HepG2 (cell line): ENCODE data around the gene LMAN2. TPM values are rescaled to one million over a fixed set of nuclear protein-coding genes. Genes with fewer than 3 reads are reported as not detected.

ENCODE experiments used
- CBX5 ChIP-seq: sonication (generic); formaldehyde crosslinking; IDR thresholded peaks from 2 replicates; pipeline ENCODE4 v1.4.0; 2020; ENCODE audit warnings: missing genetic modification reagents, borderline replicate concordance
- MBNL3 ChIP-seq: fragments of 250-450 bp; sonication (Bioruptor Pico); conservative IDR thresholded peaks from 2 replicates; pipeline ENCODE4 v1.8.0; 2022; ENCODE audit warnings: mild to moderate bottlenecking, inconsistent platforms
- NBN ChIP-seq: fragments of 450-650 bp; conservative IDR thresholded peaks from 2 replicates; pipeline ENCODE4 v1.6.1; 2017
- NFE2L2 ChIP-seq: fragments of 150-350 bp; IDR thresholded peaks from 2 replicates; pipeline ENCODE4 v1.6.1; 2014; ENCODE audit warnings: low read length
- NRL ChIP-seq: sonication (generic); formaldehyde crosslinking; IDR thresholded peaks from 2 replicates; pipeline ENCODE4 v1.5.0; 2020; ENCODE audit warnings: missing genetic modification reagents, mild to moderate bottlenecking, moderate library complexity, borderline replicate concordance
- PAF1 ChIP-seq: IDR thresholded peaks from 2 replicates; pipeline ENCODE4 v1.6.1; 2016; ENCODE audit warnings: missing genetic modification reagents, missing compliant biosample characterization
- RCOR2 ChIP-seq: IDR thresholded peaks from 2 replicates; pipeline ENCODE4 v1.6.1; 2016; ENCODE audit warnings: missing biosample characterization, missing genetic modification reagents
- SRSF1 ChIP-seq: fragments of 200-400 bp; formaldehyde crosslinking; optimal IDR thresholded peaks from 2 replicates; pipeline ENCODE3; 2017; ENCODE audit warnings: mild to moderate bottlenecking, low read depth, low read length, moderate library complexity
- TCF7 ChIP-seq: sonication (generic); IDR thresholded peaks from 2 replicates; pipeline ENCODE4 v1.6.1; 2016; ENCODE audit warnings: antibody characterized with exemption, low read depth
- ZNF101 ChIP-seq: sonication (generic); formaldehyde crosslinking; IDR thresholded peaks from 2 replicates; pipeline ENCODE4 v1.4.0; 2020; ENCODE audit warnings: mild to moderate bottlenecking, low read depth, missing genetic modification reagents, borderline replicate concordance
- ZNF207 ChIP-seq: fragments of 450-650 bp; IDR thresholded peaks from 2 replicates; pipeline ENCODE4 v1.6.1; 2016; ENCODE audit warnings: antibody characterized with exemption, borderline replicate concordance
- ZNF552 ChIP-seq: sonication (generic); formaldehyde crosslinking; IDR thresholded peaks from 2 replicates; pipeline ENCODE4 v1.9.0; 2022; ENCODE audit warnings: missing genetic modification reagents, mild to moderate bottlenecking, borderline replicate concordance
- ZNF672 ChIP-seq: sonication (generic); formaldehyde crosslinking; IDR thresholded peaks from 2 replicates; pipeline ENCODE4 v1.8.1; 2022; ENCODE audit warnings: missing genetic modification reagents
- ZZZ3 ChIP-seq: sonication (generic); formaldehyde crosslinking; IDR thresholded peaks from 2 replicates; pipeline ENCODE4 v1.4.0; 2020; ENCODE audit warnings: missing genetic modification reagents, mild to moderate bottlenecking, borderline replicate concordance
- polyA plus RNA-seq, 8 experiments: library from polyadenylated mRNA; depleted of rRNA in 3 of 8; stranded (reverse) in 7 of 8; unstranded in 1 of 8; fragments of >200 nt; fragmentation: Illumina TruSeq in 4 of 8; extraction: Trizol in 4 of 8; gene quantifications; 2 replicates each; pipeline versions ENCODE4 v1.2.1 to v1.2.3, GENCODE V29; 2011 to 2016; ENCODE audit warnings: low read depth in 4 of 8, missing spikeins in 1 of 8, mixed read lengths in 1 of 8; ENCODE audit not compliant: insufficient read depth in 1 of 8
- total RNA-seq, 5 experiments: library from RNA; depleted of rRNA; stranded (reverse); fragments of >200 nt; fragmentation: Illumina TruSeq; extraction: Trizol; gene quantifications; 2 replicates each; pipeline ENCODE4 v1.2.3, GENCODE V29; 2016; ENCODE audit warnings: low read depth in 1 of 5
- TF ChIP-seq, protein P1 (sequence below): sonication (generic); formaldehyde crosslinking; IDR thresholded peaks from 2 replicates; pipeline ENCODE4 v1.5.0; 2020; ENCODE audit warnings: missing genetic modification reagents
- TF ChIP-seq, protein P2 (sequence below): sonication (generic); formaldehyde crosslinking; IDR thresholded peaks from 2 replicates; pipeline ENCODE4; 2020; ENCODE audit warnings: missing genetic modification reagents, mild to moderate bottlenecking, borderline replicate concordance
- TF ChIP-seq, protein P3 (sequence below): IDR thresholded peaks from 2 replicates; pipeline ENCODE4 v1.6.1; 2016; ENCODE audit warnings: low read depth, missing genetic modification reagents, missing compliant biosample characterization
- TF ChIP-seq, protein P4 (sequence below): sonication (generic); formaldehyde crosslinking; IDR thresholded peaks from 2 replicates; pipeline ENCODE4 v1.8.1; 2023; ENCODE audit warnings: missing genetic modification reagents, inconsistent platforms, borderline replicate concordance
- TF ChIP-seq, protein P5 (sequence below): sonication (generic); formaldehyde crosslinking; IDR thresholded peaks from 2 replicates; pipeline ENCODE4 v1.8.0; 2022; ENCODE audit warnings: mild to moderate bottlenecking, missing genetic modification reagents, moderate library complexity

The LMAN2 gene
- total and polyA plus RNA-seq, 2 of the 13 experiments (the other 11 are each of a cell fraction or from before 2014, with no cell fraction given) = 191 to 197 TPM

DNA sequence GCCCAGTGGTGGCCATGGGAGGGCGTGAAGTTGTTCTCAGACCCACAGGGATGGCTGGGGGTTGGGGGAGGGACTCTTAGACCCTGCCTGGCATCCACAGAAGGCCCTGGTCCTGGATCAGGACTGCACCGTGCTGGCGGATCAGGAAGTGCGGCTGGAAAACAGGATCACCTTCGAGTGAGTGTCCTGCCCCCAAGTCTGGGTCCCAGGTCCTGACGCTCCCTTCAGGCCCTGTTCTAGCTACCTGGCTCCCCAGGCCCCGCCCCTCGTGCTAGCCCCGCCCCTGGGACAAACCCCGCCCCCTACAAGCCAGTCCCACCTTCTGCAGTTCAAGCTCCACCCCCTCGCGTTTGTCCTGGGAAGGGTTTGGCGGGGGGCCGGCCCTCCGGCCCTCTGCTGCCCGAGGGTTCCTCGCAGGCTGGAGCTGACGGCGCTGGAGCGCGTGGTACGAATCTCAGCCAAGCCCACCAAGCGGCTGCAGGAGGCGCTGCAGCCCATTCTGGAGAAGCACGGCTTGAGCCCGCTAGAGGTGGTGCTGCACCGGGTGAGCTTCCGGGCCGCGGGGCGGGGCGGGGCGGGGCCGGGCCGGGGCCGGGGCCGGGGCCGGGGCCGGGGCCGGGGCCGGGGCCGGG, 19.1 kb upstream of the LMAN2 start (continued):
- TF ChIP-seq, protein P1, sequence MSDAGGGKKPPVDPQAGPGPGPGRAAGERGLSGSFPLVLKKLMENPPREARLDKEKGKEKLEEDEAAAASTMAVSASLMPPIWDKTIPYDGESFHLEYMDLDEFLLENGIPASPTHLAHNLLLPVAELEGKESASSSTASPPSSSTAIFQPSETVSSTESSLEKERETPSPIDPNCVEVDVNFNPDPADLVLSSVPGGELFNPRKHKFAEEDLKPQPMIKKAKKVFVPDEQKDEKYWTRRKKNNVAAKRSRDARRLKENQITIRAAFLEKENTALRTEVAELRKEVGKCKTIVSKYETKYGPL = no peak
- no peak for TF ChIP-seq ZNF552 (CRISPR knock-in tag)
- no peak for TF ChIP-seq TCF7
- TF ChIP-seq, protein P2, sequence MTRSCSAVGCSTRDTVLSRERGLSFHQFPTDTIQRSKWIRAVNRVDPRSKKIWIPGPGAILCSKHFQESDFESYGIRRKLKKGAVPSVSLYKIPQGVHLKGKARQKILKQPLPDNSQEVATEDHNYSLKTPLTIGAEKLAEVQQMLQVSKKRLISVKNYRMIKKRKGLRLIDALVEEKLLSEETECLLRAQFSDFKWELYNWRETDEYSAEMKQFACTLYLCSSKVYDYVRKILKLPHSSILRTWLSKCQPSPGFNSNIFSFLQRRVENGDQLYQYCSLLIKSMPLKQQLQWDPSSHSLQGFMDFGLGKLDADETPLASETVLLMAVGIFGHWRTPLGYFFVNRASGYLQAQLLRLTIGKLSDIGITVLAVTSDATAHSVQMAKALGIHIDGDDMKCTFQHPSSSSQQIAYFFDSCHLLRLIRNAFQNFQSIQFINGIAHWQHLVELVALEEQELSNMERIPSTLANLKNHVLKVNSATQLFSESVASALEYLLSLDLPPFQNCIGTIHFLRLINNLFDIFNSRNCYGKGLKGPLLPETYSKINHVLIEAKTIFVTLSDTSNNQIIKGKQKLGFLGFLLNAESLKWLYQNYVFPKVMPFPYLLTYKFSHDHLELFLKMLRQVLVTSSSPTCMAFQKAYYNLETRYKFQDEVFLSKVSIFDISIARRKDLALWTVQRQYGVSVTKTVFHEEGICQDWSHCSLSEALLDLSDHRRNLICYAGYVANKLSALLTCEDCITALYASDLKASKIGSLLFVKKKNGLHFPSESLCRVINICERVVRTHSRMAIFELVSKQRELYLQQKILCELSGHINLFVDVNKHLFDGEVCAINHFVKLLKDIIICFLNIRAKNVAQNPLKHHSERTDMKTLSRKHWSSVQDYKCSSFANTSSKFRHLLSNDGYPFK = no peak; the same call in 1 of the 2 replicates
- peak; percentile 66; the same call in 1 of the 2 replicates for TF ChIP-seq CBX5
- no peak for TF ChIP-seq NBN
- TF ChIP-seq, protein P3, sequence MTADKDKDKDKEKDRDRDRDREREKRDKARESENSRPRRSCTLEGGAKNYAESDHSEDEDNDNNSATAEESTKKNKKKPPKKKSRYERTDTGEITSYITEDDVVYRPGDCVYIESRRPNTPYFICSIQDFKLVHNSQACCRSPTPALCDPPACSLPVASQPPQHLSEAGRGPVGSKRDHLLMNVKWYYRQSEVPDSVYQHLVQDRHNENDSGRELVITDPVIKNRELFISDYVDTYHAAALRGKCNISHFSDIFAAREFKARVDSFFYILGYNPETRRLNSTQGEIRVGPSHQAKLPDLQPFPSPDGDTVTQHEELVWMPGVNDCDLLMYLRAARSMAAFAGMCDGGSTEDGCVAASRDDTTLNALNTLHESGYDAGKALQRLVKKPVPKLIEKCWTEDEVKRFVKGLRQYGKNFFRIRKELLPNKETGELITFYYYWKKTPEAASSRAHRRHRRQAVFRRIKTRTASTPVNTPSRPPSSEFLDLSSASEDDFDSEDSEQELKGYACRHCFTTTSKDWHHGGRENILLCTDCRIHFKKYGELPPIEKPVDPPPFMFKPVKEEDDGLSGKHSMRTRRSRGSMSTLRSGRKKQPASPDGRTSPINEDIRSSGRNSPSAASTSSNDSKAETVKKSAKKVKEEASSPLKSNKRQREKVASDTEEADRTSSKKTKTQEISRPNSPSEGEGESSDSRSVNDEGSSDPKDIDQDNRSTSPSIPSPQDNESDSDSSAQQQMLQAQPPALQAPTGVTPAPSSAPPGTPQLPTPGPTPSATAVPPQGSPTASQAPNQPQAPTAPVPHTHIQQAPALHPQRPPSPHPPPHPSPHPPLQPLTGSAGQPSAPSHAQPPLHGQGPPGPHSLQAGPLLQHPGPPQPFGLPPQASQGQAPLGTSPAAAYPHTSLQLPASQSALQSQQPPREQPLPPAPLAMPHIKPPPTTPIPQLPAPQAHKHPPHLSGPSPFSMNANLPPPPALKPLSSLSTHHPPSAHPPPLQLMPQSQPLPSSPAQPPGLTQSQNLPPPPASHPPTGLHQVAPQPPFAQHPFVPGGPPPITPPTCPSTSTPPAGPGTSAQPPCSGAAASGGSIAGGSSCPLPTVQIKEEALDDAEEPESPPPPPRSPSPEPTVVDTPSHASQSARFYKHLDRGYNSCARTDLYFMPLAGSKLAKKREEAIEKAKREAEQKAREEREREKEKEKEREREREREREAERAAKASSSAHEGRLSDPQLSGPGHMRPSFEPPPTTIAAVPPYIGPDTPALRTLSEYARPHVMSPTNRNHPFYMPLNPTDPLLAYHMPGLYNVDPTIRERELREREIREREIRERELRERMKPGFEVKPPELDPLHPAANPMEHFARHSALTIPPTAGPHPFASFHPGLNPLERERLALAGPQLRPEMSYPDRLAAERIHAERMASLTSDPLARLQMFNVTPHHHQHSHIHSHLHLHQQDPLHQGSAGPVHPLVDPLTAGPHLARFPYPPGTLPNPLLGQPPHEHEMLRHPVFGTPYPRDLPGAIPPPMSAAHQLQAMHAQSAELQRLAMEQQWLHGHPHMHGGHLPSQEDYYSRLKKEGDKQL = no peak
- TF ChIP-seq, protein P4, sequence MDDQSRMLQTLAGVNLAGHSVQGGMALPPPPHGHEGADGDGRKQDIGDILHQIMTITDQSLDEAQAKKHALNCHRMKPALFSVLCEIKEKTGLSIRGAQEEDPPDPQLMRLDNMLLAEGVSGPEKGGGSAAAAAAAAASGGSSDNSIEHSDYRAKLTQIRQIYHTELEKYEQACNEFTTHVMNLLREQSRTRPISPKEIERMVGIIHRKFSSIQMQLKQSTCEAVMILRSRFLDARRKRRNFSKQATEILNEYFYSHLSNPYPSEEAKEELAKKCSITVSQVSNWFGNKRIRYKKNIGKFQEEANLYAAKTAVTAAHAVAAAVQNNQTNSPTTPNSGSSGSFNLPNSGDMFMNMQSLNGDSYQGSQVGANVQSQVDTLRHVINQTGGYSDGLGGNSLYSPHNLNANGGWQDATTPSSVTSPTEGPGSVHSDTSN = no peak
- TF ChIP-seq ZNF207 = no peak
- no peak for TF ChIP-seq SRSF1
- TF ChIP-seq NRL (CRISPR knock-in tag) = no peak
- no peak for TF ChIP-seq RCOR2 (CRISPR knock-in tag)
- TF ChIP-seq PAF1 (CRISPR knock-in tag) = no peak
- TF ChIP-seq ZNF672 = no peak
- no peak for TF ChIP-seq NFE2L2
- TF ChIP-seq MBNL3 (CRISPR knock-in tag) = no peak
- no peak for TF ChIP-seq ZNF101 (CRISPR knock-in tag)
- TF ChIP-seq ZZZ3 (CRISPR knock-in tag) = no peak
- TF ChIP-seq, protein P5, sequence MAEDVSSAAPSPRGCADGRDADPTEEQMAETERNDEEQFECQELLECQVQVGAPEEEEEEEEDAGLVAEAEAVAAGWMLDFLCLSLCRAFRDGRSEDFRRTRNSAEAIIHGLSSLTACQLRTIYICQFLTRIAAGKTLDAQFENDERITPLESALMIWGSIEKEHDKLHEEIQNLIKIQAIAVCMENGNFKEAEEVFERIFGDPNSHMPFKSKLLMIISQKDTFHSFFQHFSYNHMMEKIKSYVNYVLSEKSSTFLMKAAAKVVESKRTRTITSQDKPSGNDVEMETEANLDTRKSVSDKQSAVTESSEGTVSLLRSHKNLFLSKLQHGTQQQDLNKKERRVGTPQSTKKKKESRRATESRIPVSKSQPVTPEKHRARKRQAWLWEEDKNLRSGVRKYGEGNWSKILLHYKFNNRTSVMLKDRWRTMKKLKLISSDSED (CRISPR knock-in tag) = no peak
